Measurements from ENCODE around the gene ACAP3.

Gene ACAP3

GRCh38 chr1:1355416-1355815 is 47.7 kb upstream of the ACAP3 start:
- TF ChIP-seq GABPA (IDR thresholded peaks at IDR 0.05; ENCODE audit: low read depth) (no peak), SPI1 (IDR thresholded peaks at IDR 0.05; ENCODE audit: borderline replicate concordance, low read depth) (no peak), REST (IDR thresholded peaks at IDR 0.05; ENCODE audit: insufficient replicate concordance, low read depth) (no peak), CTCF (IDR thresholded peaks at IDR 0.05; ENCODE audit: insufficient read depth, low read length) (no peak), POLR2AphosphoS5 (IDR thresholded peaks at IDR 0.05; ENCODE audit: low read depth) (no peak)
- no peak overlapping the region for H3K27ac ChIP-seq (replicated peaks)
- H3K27me3 ChIP-seq (ENCODE audit: insufficient read depth, poor library complexity, severe bottlenecking): peaks cover 51% of the 10 kb centered on the region
- no peak for DNase-seq (ENCODE audit: low read depth in 1 of 2, low spot score in 1 of 2)
- H3K4me3 ChIP-seq (replicated peaks; ENCODE audit: insufficient read depth, low read length): no peak overlapping the region

GRCh38 chr1:1354271-1355247 is 46.8 kb upstream of the ACAP3 start:
- DNase-seq (ENCODE audit: low read depth in 1 of 2, low spot score in 1 of 2): no peak

More at GRCh38 chr1:1354271-1355247, 46.8 kb upstream of the ACAP3 start:
- peaks cover 51% of the 10 kb centered on the region for H3K27me3 ChIP-seq (ENCODE audit: insufficient read depth, poor library complexity, severe bottlenecking)
- TF ChIP-seq CTCF (IDR thresholded peaks at IDR 0.05; ENCODE audit: insufficient read depth, low read length) (no peak), POLR2AphosphoS5 (IDR thresholded peaks at IDR 0.05; ENCODE audit: low read depth) (no peak), REST (IDR thresholded peaks at IDR 0.05; ENCODE audit: insufficient replicate concordance, low read depth) (no peak), SPI1 (IDR thresholded peaks at IDR 0.05; ENCODE audit: borderline replicate concordance, low read depth) (no peak), GABPA (IDR thresholded peaks at IDR 0.05; ENCODE audit: low read depth) (no peak)
- H3K4me3 ChIP-seq (replicated peaks; ENCODE audit: insufficient read depth, low read length): no peak overlapping the region
- H3K27ac ChIP-seq (replicated peaks): no peak overlapping the region

Data from HL-60 (cell line).